Naive thymus-derived CD8-positive, alpha-beta T cell (primary cell): ENCODE results near the gene RFC5. TPM values are rescaled to one million over a fixed set of nuclear protein-coding genes. Genes with fewer than 3 reads are reported as not detected.
"Not testable (repeated sequence)": the region's sequence is repeated elsewhere in the genome, so short reads cannot be mapped to it uniquely, and the experiment has no call there.

Experiments
- ATAC-seq, 2 donors: fragments of 150-1000 bp; cut with Tn5 transposase in 1 of 2; sonication (Bioruptor Pico), chemical (Tn5 transposase) in 1 of 2; 1 replicate in 1 of 2; 2 replicates in 1 of 2; pipeline ENCODE4 v1.10.0; 2021; ENCODE audit warnings: mild to moderate bottlenecking in 2 of 2, moderate library complexity in 2 of 2
- POLR2A ChIA-PET: fragments of 350-600 bp; sonication (Branson Sonifier 250); formaldehyde crosslinking; loops from one replicate; lab custom pipeline; 2021; ENCODE audit warnings: antibody characterized with exemption; lab: Charles Lee
- DNase-seq, 10 donors: peaks; one replicate each; pipeline versions ENCODE4 v3.0.0 to v3.0.0-alpha.2; 2020 to 2022
- H3K27ac Mint-ChIP-seq, 10 donors: one replicate each; pipeline ENCODE4 v1.8.0; 2020 to 2022; ENCODE audit warnings: mild to moderate bottlenecking in 10 of 10, mixed read lengths in 10 of 10, moderate library complexity in 4 of 10, inconsistent platforms in 1 of 10
- H3K27me3 Mint-ChIP-seq, 5 donors: one replicate each; pipeline ENCODE4 v1.8.0; 2021 to 2022; ENCODE audit warnings: mixed read lengths in 5 of 5
- H3K36me3 Mint-ChIP-seq, 3 donors: one replicate each; pipeline ENCODE4 v1.8.0; 2020 to 2022; ENCODE audit warnings: mixed read lengths in 3 of 3, mild to moderate bottlenecking in 2 of 3, inconsistent platforms in 1 of 3
- H3K4me1 Mint-ChIP-seq, 4 donors: one replicate each; pipeline ENCODE4 v1.8.0; 2021 to 2022; ENCODE audit warnings: mixed read lengths in 4 of 4
- H3K4me3 Mint-ChIP-seq, 10 donors: one replicate each; pipeline ENCODE4 v1.8.0; 2020 to 2022; ENCODE audit warnings: mild to moderate bottlenecking in 10 of 10, mixed read lengths in 10 of 10, moderate library complexity in 6 of 10, inconsistent platforms in 1 of 10
- H3K9me3 Mint-ChIP-seq, 9 donors: one replicate each; pipeline ENCODE4 v1.8.0; 2020 to 2022; ENCODE audit warnings: mixed read lengths in 9 of 9, mild to moderate bottlenecking in 3 of 9, inconsistent platforms in 1 of 9, moderate library complexity in 1 of 9
- polyA plus RNA-seq, 3 donors: library from polyadenylated mRNA; unstranded; fragments of 300-500 nt; fragmentation: Illumina TruSeq; gene quantifications; one replicate each; pipeline ENCODE4 v1.2.3, GENCODE V29; 2021
- total RNA-seq, 8 experiments: library from RNA in 2 of 8; stranded (reverse) in 2 of 8; gene quantifications; one replicate each; pipeline ENCODE4 v1.2.3 and lab custom pipeline; 2021 to 2026

The RFC5 gene
- total and polyA plus RNA-seq, 5 experiments from 2014 or later, result 12.3 to 18.4 (median 16.1) TPM

DNA sequence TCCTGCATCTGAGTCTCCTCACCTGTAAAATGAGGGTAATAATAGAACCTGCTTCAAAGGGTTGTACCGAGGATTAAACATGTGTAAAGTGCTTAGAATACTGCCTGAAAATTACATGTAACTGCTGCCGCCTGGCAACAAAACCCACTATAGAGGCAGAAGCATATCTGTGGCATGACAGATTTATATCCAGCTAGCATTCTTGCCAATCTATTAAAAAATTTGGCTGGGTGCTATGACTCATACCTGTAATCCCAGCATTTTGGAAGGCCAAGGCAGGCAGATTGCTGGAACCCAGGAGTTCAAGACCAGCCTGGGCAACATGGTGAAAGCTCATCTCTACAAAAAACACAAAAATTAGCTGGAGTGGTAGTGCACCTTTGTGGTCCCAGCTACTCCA lies 31.3 kb upstream of the RFC5 start:
- Mint-ChIP-seq H3K4me3 (no peak overlapping the region), H3K27ac (peak overlapping the region in 1 of 10 donors; percentile 9), H3K27me3 (peaks cover 4 to 16% (median 11%) of the 10 kb centered on the region in 5 donors), H3K4me1 (no peaks in the 10 kb centered on the region), H3K36me3 (peaks cover 0 to 4% (median 2%) of the 10 kb centered on the region in 3 donors), H3K9me3 (peaks cover 0 to 6% (median 3%) of the 10 kb centered on the region in 9 donors)
- POLR2A ChIA-PET, result no interaction called here
- no peak for ATAC-seq
- no peak for DNase-seq

DNA sequence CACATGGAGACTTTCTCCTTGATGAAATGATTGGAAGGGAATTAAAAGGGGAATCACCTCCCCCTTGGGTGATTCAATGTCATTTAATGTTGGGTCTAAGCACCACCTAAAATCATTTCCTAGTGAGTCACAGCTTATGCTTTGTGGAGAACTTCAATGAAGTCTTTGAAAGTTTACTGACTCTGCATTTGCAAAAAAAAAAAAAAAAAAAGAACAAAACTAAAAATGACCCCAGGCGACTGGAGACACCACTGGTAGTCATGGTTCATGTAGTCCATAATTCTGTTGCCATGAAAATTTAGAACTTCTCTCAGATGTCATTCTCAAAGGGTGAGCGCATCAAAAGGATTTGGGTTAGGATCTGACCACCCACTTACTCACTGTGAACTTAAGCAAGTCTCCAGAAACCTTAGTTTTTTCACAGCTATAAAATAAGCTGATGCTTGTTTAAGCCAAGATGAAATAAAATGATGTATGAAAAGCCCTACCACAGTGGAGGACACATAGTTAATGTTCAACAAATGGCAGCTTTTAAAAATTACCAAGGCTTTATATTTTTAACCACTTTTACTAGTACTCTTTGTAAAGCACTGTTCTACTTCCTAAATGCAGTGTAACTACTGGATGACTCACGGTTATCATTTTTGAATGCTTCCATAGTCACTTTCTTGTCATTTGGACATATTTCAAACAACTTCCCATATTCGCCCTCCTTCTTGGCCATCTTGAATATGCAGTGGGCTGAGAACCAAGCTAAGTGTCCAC lies 29.6 kb upstream of the RFC5 start:
- Mint-ChIP-seq H3K36me3 (peaks cover 0 to 4% (median 2%) of the 10 kb centered on the region in 3 donors), H3K4me1 (no peaks in the 10 kb centered on the region), H3K4me3 (no peak overlapping the region), H3K9me3 (peaks cover 0 to 8% (median 3%) of the 10 kb centered on the region in 9 donors), H3K27me3 (peaks cover 7 to 24% (median 16%) of the 10 kb centered on the region in 5 donors), H3K27ac (no peak overlapping the region)
- DNase-seq, result no peak
- POLR2A ChIA-PET, result no interaction called here
- ATAC-seq, result no peak

DNA sequence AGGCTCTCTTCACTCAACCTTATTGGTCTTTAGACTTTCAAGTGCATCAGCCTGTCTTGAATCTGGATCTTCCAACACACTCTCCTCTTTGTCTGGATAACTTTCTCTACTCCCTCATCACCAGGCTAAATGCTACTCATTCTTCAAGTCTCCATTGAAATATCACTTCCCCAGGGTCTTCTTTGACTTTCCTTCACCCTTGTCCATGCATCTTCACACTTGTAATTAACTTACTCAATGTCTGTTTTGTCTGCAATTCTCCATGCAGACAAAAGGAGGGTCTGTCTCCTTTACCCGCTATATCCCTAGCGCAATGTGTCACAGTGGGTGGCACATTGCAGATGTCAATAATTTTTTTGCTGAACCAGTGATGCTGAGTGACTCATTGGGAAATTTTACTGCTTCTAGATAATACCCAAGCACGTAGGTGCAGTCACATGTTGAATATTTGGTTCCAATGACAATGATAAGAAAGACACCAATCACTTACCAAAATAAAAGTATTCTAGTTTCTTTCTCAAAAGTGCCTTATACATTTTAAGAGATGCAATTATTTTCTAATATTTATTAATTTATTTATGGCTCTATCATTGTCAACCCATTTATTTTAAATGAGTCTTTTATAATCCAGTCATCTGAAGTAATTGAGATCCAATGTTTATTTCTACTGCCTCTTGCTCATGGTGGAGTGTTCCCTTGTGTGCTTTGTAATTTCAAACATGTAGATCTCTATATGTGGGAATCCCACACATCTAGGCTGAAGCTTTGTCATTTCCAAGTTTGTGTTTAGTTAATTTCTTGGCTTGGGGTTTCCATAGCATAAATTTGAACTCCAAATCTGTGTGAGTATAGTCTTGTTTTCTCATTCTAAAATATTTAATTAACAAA lies 21.7 kb upstream of the RFC5 start:
- H3K36me3 Mint-ChIP-seq, result no peaks in the 10 kb centered on the region
- H3K27ac Mint-ChIP-seq, result no peak overlapping the region
- DNase-seq (no peak), ATAC-seq (no peak)
- peaks cover 5 to 28% (median 13%) of the 10 kb centered on the region in 5 donors for H3K27me3 Mint-ChIP-seq
- H3K4me3 Mint-ChIP-seq, result no peak overlapping the region
- H3K9me3 Mint-ChIP-seq, result peaks cover 0 to 10% (median 3%) of the 10 kb centered on the region in 9 donors
- POLR2A ChIA-PET, result no interaction called here
- H3K4me1 Mint-ChIP-seq, result no peaks in the 10 kb centered on the region

DNA sequence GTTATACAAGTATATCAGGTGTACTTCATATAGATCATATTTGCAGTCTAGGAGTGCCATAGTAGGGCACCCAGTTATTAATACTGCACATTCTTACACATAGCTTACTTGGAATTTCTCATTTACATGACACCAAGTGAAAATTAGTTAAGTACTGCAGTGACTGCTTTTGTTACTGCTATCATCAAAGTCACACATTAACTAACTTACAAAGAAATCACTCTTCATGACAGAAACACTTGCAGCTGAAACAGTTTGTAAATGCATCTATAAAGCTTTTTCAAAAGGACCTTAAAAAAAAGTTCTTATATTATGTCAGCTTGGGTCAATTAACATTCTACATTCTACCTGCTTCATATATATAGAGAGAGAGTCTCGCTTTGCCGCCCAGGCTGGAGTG lies 17.8 kb upstream of the RFC5 start:
- no peak overlapping the region for H3K27ac Mint-ChIP-seq
- ATAC-seq (no peak), DNase-seq (no peak)
- peaks cover 0 to 14% (median 2%) of the 10 kb centered on the region in 9 donors for H3K9me3 Mint-ChIP-seq
- peaks cover 0 to 3% (median 0%) of the 10 kb centered on the region in 4 donors for H3K4me1 Mint-ChIP-seq
- H3K36me3 Mint-ChIP-seq, result peaks cover 0 to 4% (median 0%) of the 10 kb centered on the region in 3 donors
- peaks cover 0 to 15% (median 6%) of the 10 kb centered on the region in 5 donors for H3K27me3 Mint-ChIP-seq
- no peak overlapping the region for H3K4me3 Mint-ChIP-seq
- POLR2A ChIA-PET, result no interaction called here

DNA sequence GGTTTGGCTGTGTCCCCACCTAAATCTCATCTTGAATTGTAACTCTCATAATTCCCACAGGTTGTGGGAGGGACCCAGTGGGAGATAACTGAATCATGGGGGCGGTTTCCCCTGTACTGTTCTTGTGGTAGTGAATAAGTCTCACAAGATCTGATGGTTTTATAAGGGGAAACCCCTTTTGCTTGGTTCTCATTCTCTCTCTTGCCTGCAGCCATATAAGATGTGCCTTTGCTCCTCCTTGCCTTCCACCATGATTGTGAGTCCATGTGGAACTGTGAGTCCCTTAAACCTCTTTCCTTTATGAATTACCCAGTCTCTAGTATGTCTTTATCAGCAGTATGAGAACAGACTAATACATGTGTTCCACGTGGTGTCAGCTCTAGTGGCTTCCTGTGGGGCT lies 16.7 kb upstream of the RFC5 start:
- POLR2A ChIA-PET, H3K4me1 Mint-ChIP-seq, H3K27ac Mint-ChIP-seq, H3K27me3 Mint-ChIP-seq, H3K4me3 Mint-ChIP-seq, H3K36me3 Mint-ChIP-seq, DNase-seq, ATAC-seq, H3K9me3 Mint-ChIP-seq: not testable (repeated sequence)

DNA sequence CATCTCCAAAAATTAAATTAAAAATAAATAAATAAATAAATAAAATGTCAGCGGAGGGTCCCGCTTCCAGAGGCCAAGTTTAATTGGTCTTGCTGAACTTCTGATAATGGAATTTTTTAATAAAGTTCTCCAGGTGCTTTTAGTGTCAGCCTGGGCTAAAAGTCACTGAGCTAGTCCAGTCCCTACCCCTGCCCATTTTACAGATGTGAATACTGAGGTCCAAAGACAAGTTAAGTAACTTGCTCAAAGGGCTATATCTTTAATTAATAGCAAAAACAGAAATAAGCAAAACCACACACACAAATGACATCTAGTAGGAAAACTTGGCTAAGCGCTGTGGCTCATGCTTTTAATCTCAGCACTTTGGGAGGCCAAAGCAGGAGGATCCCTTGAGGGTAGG lies 5.6 kb upstream of the RFC5 start:
- H3K4me3 Mint-ChIP-seq, result no peak overlapping the region
- DNase-seq (no peak), ATAC-seq (no peak)
- H3K9me3 Mint-ChIP-seq, result no peaks in the 10 kb centered on the region
- H3K27ac Mint-ChIP-seq, result no peak overlapping the region
- H3K36me3 Mint-ChIP-seq, result no peaks in the 10 kb centered on the region
- POLR2A ChIA-PET, result no interaction called here
- H3K27me3 Mint-ChIP-seq, result peaks cover 0 to 5% (median 0%) of the 10 kb centered on the region in 5 donors
- peaks cover 0 to under 1% (median under 1%) of the 10 kb centered on the region in 4 donors for H3K4me1 Mint-ChIP-seq

DNA sequence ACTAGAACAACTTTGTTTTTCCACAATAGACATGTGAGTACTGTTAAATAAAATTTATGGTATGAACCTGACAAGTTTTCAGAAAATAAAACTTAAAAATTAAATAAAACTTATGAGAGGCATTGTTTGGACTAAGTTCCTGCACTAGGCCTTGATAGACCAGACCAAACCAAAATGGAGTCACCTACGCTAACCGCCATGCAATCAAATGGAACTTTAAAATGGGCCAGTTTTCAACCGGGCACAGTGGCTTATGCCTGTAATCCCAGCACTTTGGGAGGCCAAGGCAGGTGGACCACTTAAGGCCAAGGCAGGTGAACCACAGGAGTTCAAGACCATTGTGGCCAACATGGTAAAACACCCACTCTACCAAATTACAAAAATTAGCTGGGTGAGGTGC lies 5.1 kb upstream of the RFC5 start:
- no peaks in the 10 kb centered on the region for H3K36me3 Mint-ChIP-seq
- no peak overlapping the region for H3K4me3 Mint-ChIP-seq
- no peak for DNase-seq
- H3K4me1 Mint-ChIP-seq, result peaks cover under 1 to 6% (median 4%) of the 10 kb centered on the region in 4 donors
- H3K27me3 Mint-ChIP-seq, result peaks cover 0 to 5% (median 0%) of the 10 kb centered on the region in 5 donors
- H3K9me3 Mint-ChIP-seq, result no peaks in the 10 kb centered on the region
- ATAC-seq, result no peak
- POLR2A ChIA-PET, result no interaction called here
- no peak overlapping the region for H3K27ac Mint-ChIP-seq

DNA sequence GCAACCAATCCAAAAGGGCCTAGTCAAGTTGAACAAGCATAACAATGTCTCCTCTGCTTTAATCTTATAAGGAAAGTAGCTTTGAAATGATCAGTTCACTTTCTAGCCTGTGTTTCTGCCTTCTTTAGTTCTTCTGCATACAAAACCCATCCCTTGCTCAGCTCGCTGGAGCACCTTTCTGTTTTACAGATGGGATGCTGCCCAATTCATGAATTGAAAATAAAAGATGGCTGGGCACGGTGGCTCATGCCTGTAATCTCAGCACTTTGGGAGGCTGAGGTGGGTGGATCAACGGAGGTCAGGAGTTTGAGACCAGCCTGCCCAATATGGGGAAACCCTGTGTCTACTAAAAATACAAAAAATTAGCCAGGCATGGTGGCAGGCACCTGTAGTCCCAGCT lies 4.5 kb upstream of the RFC5 start:
- no peak for ATAC-seq

DNA sequence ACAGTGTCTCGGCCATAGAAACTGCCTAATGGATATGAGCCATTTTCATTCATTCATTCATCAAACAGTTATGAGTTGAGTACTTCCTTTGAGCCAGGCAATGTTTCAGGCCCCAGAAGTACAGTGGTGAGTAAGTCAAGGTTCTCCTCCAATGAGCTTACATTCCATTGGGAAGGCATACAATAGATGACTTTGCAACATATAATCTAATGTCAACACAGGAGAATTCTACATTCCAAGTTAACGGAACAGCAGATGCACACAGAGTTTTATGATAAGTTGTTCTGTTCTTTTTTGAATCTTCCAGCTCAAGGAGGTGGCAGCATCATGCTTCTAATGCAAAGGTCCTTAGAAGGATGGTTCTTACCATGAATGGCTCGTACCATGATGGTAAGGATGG lies 3.2 kb upstream of the RFC5 start:
- peaks cover 9 to 21% (median 20%) of the 10 kb centered on the region in 4 donors for H3K4me1 Mint-ChIP-seq
- POLR2A ChIA-PET, result interaction anchor here (0.6 kb wide), 1 partner anchor 51 kb away, joined by 4 read pairs; no protein-coding TSS in a partner anchor
- ATAC-seq (no peak), DNase-seq (no peak)
- H3K9me3 Mint-ChIP-seq, result no peaks in the 10 kb centered on the region
- H3K27ac Mint-ChIP-seq, result no peak overlapping the region
- peaks cover 0 to 4% (median 0%) of the 10 kb centered on the region in 5 donors for H3K27me3 Mint-ChIP-seq
- no peak overlapping the region for H3K4me3 Mint-ChIP-seq
- H3K36me3 Mint-ChIP-seq, result no peaks in the 10 kb centered on the region

More for the DNA sequence above, 4.5 kb upstream of the RFC5 start:
- no peaks in the 10 kb centered on the region for H3K36me3 Mint-ChIP-seq
- H3K27ac Mint-ChIP-seq, result no peak overlapping the region
- H3K4me3 Mint-ChIP-seq, result no peak overlapping the region
- no peaks in the 10 kb centered on the region for H3K9me3 Mint-ChIP-seq
- peaks cover 2 to 9% (median 8%) of the 10 kb centered on the region in 4 donors for H3K4me1 Mint-ChIP-seq
- no peak for DNase-seq
- POLR2A ChIA-PET, result no interaction called here
- H3K27me3 Mint-ChIP-seq, result peaks cover 0 to 4% (median 0%) of the 10 kb centered on the region in 5 donors

DNA sequence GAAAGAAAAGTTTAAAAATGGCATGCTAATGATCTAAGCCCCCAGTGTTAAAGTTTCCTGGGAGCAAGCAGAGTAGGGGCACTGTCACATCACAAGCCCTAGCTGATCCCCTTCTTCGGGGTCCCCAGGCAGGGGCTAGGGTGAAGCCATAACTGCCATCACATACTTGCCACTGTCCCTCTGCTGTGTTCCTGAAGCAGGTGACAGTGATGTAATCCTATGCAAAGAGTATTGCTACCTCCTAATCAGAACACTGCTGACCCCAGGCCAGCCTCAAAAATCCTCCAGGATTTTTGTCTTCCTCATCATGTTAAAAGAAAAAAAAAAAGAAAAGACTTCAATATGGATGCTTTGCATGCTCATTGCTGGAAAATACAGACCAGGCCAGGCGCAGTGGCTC lies 1.2 kb upstream of the RFC5 start:
- POLR2A ChIA-PET, result no interaction called here
- Mint-ChIP-seq H3K4me3 (peak overlapping the region in 7 of 10 donors; percentile 6 to 93 (median 50)), H3K4me1 (peaks cover 9 to 25% (median 21%) of the 10 kb centered on the region in 4 donors), H3K27ac (peak overlapping the region in 2 of 10 donors; percentile 48 to 98), H3K9me3 (no peaks in the 10 kb centered on the region), H3K27me3 (no peaks in the 10 kb centered on the region), H3K36me3 (peaks cover 0 to 10% (median 2%) of the 10 kb centered on the region in 3 donors)
- no peak for DNase-seq
- ATAC-seq, result no peak

DNA sequence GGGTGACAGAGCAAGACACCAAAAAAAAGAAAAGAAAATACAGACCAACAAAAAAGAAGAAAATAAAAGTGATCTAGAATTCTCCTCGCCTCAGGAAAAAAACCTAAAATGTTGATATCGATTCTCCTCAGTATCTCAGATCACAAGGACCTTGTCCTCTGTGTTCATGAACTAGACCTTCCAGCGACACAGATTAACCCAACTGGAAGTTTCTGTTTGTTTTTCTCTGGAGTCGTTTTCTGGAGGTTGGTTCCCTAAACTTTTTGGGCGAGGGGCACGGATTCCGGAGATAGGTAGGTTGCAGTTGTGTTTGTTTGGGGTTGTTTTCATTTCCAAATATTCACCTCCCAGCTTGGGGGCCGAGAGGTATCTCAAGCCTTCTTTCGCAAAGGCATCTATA lies 559 bp upstream of the RFC5 start:
- Mint-ChIP-seq H3K4me3 (peak overlapping the region; percentile 30 to 93 (median 92)), H3K36me3 (peaks cover 0 to 16% (median 7%) of the 10 kb centered on the region in 3 donors), H3K27me3 (no peaks in the 10 kb centered on the region), H3K4me1 (peaks cover 9 to 25% (median 21%) of the 10 kb centered on the region in 4 donors), H3K9me3 (no peaks in the 10 kb centered on the region), H3K27ac (peak overlapping the region in 6 of 10 donors; percentile 81 to 98 (median 89))
- DNase-seq (no peak), ATAC-seq (no peak)
- POLR2A ChIA-PET, result interaction anchor here (1.0 to 1.4 kb wide), 2 partner anchors 46 to 120 kb away, joined by 4 to 9 read pairs; partner anchors contain the start of gene PEBP1

DNA sequence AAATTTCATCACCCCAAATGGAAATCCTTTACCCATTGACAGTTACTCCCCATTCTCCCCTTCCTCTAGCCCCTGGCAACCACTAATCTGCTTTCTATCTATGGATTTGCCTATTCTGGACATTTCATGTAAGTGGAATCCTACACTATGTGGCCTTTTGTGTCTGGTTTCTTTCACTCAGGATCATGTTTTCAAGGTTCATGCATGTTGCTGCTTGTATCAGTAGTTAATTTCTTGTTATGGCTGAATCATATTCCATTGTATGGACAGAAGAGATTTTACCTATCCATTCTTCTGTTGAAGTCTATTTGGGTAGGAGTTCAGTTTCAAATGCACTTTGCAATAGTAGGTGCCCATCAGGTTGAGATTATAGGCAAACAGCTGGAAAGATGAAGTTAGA lies 1.4 kb downstream of the RFC5 start:
- peaks cover 14 to 25% (median 21%) of the 10 kb centered on the region in 4 donors for H3K4me1 Mint-ChIP-seq
- POLR2A ChIA-PET, result no interaction called here
- no peaks in the 10 kb centered on the region for H3K27me3 Mint-ChIP-seq
- no peaks in the 10 kb centered on the region for H3K9me3 Mint-ChIP-seq
- DNase-seq (no peak), ATAC-seq (no peak)
- peak overlapping the region; percentile 9 to 93 (median 82) for H3K4me3 Mint-ChIP-seq
- H3K27ac Mint-ChIP-seq, result peak overlapping the region in 4 of 10 donors; percentile 31 to 54 (median 36)
- H3K36me3 Mint-ChIP-seq, result peaks cover 0 to 28% (median 10%) of the 10 kb centered on the region in 3 donors
